Hepatocyte (in vitro differentiated cells): ENCODE data around the gene CPVL.

ENCODE experiments used
- CTCF ChIP-seq: fragments of 200-600 bp; sonication (generic); IDR thresholded peaks from 2 replicates; pipeline ENCODE4 v1.5.1; 2016; ENCODE audit warnings: antibody characterized with exemption, mild to moderate bottlenecking; ENCODE audit not compliant: poor library complexity
- EZH2 ChIP-seq: fragments of 200-600 bp; sonication (generic); IDR thresholded peaks from 2 replicates; pipeline ENCODE4 v1.6.1; 2016; ENCODE audit warnings: antibody characterized with exemption, mild to moderate bottlenecking, borderline replicate concordance
- EZH2phosphoT487 ChIP-seq: fragments of 200-600 bp; sonication (generic); IDR thresholded peaks from one replicate; pipeline ENCODE4 v1.6.1; 2018; ENCODE audit warnings: antibody characterized with exemption, mild to moderate bottlenecking, low read depth, moderate library complexity; ENCODE audit not compliant: unreplicated experiment, severe bottlenecking

GRCh38 chr7:28984217-28984616, 162.1 kb downstream of the CPVL start:
- TF ChIP-seq CTCF (no peak), EZH2 (no peak), EZH2phosphoT487 (no peak)
